ENCODE results near the gene CADPS.

CADPS gene

GRCh38 chr3:62811119-62811518 lies 64.1 kb downstream of the CADPS start:
- DNase-seq (ENCODE audit: low spot score): no peak

DNA sequence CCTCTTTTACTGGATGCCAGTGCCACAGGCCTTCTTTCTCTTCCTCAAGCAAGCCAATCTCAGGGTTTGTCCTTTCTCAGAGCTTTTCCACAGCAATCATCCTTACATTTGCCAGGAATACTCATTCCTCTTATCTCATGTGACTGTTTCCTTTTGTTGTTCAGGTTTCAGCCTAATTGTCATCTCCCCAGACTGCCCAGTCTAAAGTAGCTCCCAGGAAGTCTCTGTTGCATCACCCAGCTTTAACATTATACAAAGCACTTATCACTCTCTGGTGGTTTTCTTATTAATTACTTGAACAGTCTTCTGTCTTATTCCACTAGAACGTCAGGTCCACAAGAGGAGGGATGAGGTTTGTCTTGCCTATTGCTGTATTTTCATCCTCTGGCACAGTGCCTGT lies 65.8 kb downstream of the CADPS start:
- no peak for DNase-seq (ENCODE audit: low spot score)

GRCh38 chr3:62805580-62806277 lies 69.5 kb downstream of the CADPS start:
- DNase-seq (ENCODE audit: low spot score): no peak

- DNase-seq (ENCODE audit: low spot score): no peak
Measured at GRCh38 chr3:62805106-62805505, 70.1 kb downstream of the CADPS start.

GRCh38 chr3:62803276-62803675 lies 71.9 kb downstream of the CADPS start:
- DNase-seq (ENCODE audit: low spot score): no peak

DNA sequence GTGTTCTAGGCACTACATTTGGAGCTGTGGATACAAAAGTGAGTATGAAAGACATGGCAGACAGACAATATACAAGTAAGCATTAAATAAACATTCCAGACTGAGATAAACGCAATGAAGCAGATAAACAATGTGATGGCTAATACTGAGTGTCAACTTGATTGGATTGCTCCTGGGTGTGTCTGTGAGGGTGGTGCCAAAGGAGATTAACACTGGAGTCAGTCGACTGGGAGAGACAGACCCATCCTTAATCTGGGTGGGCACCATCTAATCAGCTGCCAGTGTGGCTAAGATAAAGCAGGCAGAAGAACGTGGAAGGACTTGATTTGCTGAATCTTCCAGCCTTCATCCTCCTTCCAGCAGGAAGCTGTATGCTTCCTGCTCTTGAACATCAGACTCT lies 77.2 kb downstream of the CADPS start:
- no peak for DNase-seq (ENCODE audit: low spot score)

GRCh38 chr3:62797132-62797531 lies 78.1 kb downstream of the CADPS start:
- no peak for DNase-seq (ENCODE audit: low spot score)

GRCh38 chr3:62795978-62796657 lies 79.1 kb downstream of the CADPS start:
- no peak for DNase-seq (ENCODE audit: low spot score)

DNA sequence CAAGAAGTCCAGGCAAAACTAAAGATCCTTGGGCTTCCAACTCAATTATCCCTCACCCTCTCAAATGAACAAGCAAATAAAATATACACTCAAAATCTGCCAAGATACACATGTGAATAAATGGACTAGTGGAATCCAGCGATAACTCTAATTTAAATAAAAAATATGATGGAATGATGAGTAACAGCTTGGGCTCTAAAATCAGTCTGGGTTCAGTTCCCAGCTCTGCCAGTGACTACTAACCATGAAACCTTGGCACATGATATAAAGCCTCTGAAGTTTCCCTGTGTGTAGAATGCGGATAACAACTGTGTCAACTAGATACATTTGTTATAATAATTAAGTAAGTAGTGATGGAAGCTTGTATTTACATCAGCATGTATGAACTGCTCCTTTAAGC lies 81.3 kb downstream of the CADPS start:
- DNase-seq (ENCODE audit: low spot score): no peak

DNA sequence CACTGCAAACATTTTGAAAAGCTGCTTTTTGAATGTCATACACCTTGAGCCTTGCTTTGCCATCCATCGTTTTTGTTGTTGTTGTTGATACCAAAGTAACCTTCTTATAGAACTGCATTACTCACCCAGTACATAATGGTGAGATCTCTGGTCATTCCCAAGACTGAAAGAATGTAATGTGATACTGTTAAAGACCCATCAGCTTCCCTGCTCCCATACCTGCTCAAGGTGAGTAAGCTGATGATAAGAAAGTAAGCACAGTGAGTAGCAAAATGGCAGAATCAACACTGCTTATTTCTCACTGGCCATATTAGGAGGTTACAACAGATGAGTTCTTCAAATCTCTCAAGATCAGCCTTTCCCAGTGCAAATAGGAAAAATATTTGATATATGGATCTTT lies 89.8 kb downstream of the CADPS start:
- DNase-seq (ENCODE audit: low spot score): no peak

- DNase-seq (ENCODE audit: low spot score): no peak
Measured at GRCh38 chr3:62781121-62781520, 94.1 kb downstream of the CADPS start.

- DNase-seq (ENCODE audit: low spot score): no peak
Measured at GRCh38 chr3:62777674-62778073, 97.5 kb downstream of the CADPS start.

- no peak for DNase-seq (ENCODE audit: low spot score)
Measured at GRCh38 chr3:62777130-62777529, 98.1 kb downstream of the CADPS start.

DNA sequence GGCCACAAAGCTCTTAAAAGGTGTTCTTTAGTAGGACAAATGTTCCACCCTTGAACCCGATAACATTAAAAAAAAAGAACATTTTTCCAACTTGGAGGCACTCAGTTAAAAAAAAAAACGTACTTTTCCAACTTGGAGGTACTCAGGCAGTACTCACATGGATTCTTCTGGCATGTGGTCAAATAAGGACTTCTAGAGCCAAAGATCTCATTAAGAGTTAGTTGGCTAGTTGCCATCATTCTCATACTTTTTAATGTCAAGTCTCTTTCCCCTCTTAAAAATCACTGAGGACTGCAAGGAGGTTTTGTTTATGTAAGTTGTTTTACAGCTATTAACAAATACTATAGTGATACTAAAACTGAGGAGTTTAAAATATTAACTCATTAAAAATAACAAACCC lies 101.0 kb downstream of the CADPS start:
- DNase-seq (ENCODE audit: low spot score): no peak

GRCh38 chr3:62771331-62772072 lies 103.7 kb downstream of the CADPS start:
- no peak for DNase-seq (ENCODE audit: low spot score)

GRCh38 chr3:62768896-62769295 lies 106.3 kb downstream of the CADPS start:
- DNase-seq (ENCODE audit: low spot score): no peak

DNA sequence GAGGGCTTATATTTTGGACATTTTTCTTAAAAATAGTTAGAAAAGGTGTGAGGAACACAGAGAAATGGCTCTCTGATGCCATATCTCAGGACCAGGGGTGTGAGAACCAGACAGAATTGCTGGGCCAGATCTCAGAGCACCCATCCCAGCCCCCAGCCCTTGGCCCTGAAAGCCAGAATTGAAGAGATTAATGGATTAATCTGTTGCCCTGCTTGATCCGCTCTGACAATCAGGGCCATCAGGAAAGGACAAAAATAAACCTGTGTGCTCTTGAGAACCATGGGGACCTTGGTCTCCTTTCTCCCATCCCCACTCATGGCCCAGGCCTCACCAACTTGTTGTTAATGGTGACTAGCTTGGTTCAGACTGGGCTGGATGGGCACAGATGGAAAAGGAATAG lies 113.5 kb downstream of the CADPS start:
- no peak for DNase-seq (ENCODE audit: low spot score)

DNA sequence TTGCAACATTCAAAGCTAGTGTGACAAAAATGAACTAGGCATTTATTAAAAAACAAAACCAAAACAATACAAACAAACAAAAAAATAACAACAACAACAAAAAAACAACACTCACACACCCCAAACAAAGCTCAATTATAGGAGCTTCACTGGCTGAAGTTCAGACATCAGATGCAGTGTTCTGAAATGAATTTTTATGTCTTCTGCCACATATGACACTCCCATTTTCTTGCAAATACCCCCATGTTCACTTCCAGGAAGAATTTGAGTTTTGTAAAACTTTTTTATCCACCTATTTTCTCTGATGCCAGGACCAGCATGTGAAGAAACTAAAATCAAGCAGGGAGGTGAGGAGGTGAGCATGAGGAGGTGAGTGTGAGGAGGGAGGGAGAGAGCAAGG lies 113.9 kb downstream of the CADPS start:
- no peak for DNase-seq (ENCODE audit: low spot score)

DNA sequence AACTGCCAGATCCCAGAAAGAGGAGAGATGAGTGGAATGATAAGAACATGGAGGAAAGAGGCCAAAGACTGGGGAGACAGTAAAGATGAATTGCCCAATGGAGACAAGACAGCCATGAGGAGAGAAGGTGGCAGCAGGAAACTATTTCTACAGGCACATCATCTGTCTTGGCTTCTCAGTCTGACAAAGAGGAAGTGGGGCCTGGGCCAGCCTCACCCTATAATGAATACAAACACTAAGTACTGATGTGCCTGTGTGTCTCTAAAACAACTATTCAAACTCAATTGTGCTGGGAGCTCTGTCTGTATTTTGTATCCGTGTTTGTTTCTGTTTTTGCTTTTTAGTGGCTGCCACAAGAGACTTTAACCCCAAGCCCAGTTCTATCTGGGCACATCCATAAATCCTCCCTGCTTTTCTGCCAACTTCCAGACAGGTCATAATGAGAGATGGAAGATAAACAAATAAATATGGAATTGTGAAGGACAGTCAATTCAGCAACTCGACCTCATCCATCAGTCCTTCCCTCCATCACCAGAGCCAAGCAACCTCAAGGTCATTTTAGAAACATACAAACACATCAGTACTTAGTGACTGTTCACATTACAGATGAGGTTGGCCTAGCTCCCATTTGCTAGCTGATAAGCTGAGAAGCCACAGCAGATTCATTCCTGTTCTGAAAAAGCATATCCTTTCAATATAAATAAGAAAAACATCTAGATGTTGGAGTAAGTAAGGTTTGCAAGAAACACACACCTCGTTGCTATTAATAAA lies 116.7 kb downstream of the CADPS start:
- DNase-seq (ENCODE audit: low spot score): no peak

- no peak for DNase-seq (ENCODE audit: low spot score)
Measured at GRCh38 chr3:62757045-62757444, 118.2 kb downstream of the CADPS start.

DNA sequence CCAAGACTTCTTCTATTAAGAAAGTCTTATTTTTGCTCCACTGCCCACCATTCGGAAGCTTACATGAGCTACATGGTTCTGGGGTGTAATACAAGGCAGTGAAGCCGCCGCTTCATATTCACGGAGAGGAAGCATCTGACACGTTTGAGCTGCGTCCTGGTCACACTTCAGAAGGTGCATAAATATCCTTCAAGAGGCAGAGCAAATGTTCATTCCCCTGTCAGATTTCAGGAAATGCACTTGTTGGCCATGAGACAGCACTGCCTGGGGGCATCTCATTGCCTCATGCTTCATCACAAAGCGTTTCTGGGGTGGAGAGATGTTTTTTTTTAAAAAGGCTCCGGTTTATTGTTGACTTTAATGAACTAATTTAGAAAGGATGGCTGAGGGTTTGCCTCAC lies 119.9 kb downstream of the CADPS start:
- DNase-seq (ENCODE audit: low spot score): no peak

DNA sequence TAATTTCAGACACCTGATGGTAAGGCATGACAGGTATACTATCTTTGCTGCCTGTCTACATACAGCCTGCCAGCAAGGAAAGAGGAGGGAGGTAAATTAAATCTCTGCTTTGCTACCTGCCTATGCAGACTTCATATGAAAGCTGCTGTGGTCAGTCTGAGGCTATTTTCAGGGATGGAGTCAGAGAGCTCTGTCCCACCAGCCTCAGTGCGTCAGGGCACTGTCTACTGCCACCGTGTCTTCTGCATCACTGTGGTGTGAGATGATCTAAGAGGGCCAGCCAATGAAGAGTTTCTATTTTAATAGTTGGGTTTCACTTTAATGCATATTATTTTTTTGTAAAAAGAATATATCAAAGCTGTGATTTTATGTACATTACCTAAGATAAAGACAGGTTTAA lies 125.6 kb downstream of the CADPS start:
- no peak for DNase-seq (ENCODE audit: low spot score)

GRCh38 chr3:62749130-62749529 lies 126.1 kb downstream of the CADPS start:
- no peak for DNase-seq (ENCODE audit: low spot score)
